Activated CD8-positive, alpha-beta memory T cell treated with anti-CD3 and anti-CD28 coated beads for 48 hours (primary cell): Measurements from ENCODE around the gene SMARCC1.
"Not testable (repeated sequence)": the region's sequence is repeated elsewhere in the genome, so short reads cannot be mapped to it uniquely, and the experiment has no call there.

Experiments
- DNase-seq, 3 experiments: peaks; one replicate each; pipeline ENCODE4 v3.0.0-alpha.2; 2020; ENCODE audit warnings: low read depth in 2 of 3, low spot score in 2 of 3

The SMARCC1 gene

GRCh38 chr3:47772047-47772446, 9.6 kb downstream of the SMARCC1 start:
- DNase-seq: no peak

DNA sequence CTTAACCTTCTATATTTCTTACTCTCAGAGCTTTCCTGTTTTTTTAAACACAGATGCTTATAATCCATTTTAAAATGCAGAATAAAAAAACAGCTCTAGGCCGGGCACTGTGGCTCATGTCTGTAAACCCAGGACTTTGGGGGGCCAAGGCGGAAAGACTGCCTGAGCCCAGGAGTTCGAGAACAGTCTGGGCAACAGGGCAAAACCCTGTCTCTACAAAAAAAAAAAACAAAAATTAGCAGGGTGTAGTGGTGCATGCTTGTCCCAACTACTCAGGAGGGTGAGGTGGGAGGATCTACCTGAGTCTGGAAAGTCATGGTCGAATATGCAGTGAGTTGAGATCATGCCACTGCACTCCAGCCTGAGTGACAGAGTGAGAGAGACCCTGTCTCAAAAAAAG, 15.5 kb downstream of the SMARCC1 start:
- no peak for DNase-seq

- no peak for DNase-seq
These were observed 19.5 kb downstream of the SMARCC1 start for GRCh38 chr3:47762233-47762632.

DNA sequence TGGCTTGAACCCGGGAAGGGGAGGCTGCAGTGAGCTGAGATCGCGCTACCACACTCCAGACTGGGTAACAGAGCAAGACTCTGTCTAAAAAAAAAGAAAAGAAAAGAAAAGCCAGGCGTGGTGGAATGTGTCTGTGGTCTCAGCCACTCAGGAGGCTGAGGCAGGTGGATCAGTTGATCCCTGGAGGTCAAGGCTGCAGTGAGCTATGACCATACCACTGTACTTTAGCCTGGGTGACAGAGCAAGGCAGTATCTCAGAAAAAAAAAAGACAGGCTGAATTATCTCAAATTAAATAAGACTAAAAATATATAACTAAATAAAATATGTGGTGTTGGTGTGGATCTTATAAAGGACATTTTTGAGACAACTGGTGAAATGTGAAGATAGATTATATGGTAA, 20.6 kb downstream of the SMARCC1 start:
- no peak for DNase-seq

DNA sequence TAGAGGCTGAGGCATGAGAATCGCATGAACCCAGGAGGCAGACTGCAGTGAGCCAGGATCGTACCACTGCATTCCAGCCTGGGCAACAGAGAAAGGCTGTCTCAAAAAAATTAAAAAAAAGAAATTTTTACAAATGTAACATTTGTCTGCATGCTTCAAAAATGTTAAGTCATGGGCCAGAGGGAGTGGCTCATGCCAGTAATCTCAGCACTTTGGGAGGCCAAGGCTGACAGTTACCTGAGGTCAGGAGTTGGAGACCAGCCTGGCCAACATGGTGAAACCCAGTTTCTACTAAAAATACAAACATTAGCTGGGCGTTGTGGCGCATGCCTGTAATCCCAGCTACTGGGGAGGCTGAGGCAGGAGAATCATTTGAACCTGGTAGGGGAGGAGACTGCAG, 21.5 kb downstream of the SMARCC1 start:
- not testable (repeated sequence) for DNase-seq

DNA sequence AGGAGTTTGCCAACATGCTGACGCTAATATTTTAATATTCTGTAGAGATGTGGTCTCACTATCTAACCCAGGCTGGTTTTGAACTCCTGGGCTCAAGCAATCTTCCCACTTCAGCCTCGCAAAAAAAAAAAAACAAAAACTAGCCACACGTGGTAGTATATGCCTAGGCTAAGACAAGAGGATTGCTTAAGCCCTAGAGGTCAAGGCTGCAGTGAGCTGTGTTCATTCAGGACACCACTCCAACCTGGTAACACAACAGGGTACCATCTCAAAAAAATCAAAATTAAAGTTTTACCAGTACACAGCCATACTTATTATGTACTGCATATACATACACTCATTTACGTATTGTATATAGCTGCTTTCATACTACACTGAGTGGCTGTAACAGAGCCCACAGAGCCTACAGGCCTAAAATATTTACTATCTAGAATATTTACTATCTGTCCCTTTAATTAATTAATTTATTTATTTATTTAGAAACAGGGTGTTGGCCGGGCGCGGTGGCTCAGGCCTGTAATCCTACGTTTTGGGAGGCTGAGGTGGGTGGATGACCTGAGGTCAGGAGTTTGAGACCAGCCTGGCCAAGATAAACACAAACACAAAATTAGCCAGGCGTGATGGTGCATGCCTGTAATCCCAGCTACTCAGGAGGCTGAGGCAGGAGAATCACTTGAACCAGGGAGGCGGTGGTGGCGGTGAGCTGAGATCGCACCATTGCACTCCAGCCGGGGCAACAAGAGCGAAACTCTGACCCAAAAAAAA, 23.2 kb downstream of the SMARCC1 start:
- DNase-seq: no peak

GRCh38 chr3:47752716-47753115, 29.0 kb downstream of the SMARCC1 start:
- DNase-seq: no peak

DNA sequence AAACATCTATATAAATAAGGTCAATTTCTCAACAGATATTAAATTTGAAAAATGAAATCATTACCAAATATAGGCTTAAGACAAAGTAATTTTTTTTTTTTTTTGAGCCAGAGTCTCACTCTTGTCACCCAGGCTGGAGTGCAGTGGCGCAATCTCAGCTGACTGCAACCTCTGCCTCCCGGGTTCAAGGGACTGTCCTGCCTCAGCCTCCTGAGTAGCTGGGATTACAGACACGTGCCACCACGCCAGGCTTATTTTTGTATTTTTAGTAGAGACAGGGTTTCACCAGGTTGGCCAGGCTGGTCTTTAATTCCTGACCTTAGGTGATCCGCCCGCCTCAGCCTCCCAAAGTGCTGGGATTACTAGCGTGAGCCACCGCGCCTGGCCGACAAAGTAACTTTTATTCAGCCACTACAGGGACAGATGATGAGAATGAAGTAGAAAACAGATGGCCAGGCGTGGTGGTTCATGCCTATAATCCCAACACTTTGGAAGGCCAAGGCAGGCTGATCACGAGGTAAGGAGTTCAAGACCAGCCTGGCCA, 30.8 kb downstream of the SMARCC1 start:
- not testable (repeated sequence) for DNase-seq

DNA sequence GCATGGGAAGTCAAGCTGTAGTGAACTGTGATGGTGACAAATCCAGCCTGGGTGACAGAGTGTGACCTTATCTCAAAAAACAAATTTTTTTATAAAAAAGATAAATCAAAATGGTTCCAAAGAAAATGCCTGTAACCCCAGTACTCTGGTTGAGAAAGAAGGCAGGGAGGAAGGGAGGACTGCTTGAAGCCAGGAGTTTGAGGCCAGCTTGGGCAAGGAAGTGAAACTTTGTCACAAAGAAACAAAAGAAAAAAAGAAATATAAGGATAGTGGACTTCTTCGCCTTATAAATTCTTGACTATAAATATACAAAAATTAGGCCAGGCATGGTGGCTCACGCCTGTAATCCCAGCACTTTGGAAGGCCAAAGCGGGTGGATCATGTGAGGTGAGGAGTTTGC, 34.1 kb downstream of the SMARCC1 start:
- DNase-seq: no peak

GRCh38 chr3:47746264-47746663, 35.4 kb downstream of the SMARCC1 start:
- DNase-seq: no peak

DNA sequence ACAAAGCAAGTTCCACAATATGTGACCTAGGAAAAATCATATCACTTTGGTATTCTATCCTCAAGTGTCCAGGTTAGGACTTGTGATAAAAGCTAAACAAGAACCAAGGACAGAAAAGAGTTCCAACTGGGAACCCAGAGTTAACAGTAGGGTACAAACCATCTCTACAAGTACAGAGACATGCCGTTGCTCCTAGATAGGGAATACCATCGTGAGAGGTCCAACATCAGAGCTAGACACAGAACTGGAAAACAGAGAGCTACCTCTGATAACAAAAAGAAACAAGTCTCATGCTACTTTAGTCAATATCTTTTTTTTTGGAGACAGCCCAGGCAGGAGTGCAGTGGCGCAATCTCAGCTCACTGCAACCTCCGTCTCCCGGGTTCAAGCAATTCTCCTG, 37.8 kb downstream of the SMARCC1 start:
- no peak for DNase-seq

DNA sequence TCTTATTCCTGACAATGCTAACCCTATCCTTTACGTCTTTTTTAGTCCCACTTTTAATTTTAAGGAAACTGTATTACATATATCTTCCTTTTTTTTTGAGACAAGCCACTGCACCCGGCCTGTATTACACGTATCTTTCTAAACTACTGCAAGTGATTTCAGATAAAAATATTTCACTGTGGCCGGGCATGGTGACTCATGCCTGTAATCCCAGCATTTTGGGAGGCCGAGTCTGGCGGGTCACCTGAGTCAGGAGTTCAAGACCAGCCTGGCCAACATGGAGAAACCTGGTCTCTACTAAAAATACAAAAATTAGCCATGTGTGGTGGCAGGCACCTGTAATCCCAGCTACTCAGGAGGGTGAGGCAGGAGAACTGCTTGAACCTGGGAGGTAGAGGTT, 38.3 kb downstream of the SMARCC1 start:
- not testable (repeated sequence) for DNase-seq

DNA sequence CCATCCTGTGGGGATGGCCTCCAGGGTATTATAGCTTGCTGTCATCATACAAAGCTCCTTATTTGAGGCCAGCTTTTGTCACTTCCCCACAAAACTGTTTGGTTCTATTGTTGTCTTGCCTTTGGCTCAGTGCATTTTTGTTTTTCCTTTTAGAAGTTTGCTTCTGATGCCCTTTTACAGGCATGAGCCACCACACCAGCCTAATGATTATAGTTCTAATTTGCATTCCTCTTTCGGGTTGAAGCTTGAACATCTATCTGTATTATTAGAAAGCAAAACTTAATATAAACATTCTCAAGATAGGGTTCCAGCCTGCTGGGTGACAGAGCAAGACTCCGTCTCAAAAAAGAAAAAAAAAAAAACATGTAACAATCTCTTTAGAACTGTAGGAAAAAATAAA, 39.8 kb downstream of the SMARCC1 start:
- DNase-seq: no peak

GRCh38 chr3:47732143-47732542, 49.5 kb downstream of the SMARCC1 start:
- DNase-seq: no peak

GRCh38 chr3:47731061-47731460, 50.6 kb downstream of the SMARCC1 start:
- DNase-seq: no peak

- no peak for DNase-seq
These were observed 58.8 kb downstream of the SMARCC1 start for GRCh38 chr3:47722859-47723258.

DNA sequence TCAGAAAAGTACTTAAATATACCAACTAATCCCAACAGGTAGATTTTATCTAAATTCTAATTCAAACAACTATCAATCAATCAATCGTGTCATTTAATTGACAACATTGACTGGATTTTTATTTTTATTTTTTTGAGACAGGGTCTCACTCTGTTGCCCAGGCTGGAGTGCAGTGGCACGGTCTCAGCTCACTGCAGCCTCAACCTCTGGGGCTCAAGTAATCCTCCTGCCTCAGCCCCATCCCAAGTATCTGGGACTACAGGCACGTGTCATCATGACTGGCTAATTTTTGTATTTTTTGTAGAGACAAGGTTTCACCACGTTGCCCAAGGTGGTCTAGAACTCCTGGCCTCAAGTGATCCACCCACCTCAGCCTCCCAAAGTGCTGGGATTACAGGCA, 64.2 kb downstream of the SMARCC1 start:
- DNase-seq: not testable (repeated sequence)

DNA sequence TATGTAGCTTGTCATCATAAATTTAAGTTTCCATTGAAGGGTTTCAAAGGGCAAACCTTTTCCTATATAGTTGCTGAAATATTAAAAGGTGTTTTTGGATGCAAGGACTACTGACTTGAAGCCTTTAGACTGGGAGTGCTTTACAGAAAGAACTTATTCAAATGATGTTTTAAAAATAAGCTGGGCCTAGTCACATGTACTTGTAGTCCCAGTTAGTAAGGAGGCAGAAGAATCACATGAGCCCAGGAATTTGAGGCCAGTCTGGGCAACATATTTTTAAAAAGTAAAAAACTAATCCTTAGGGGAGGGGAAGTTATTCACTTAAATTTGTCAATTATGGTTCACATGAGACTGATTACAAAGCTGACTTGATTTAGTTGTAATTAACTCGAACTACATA, 65.0 kb downstream of the SMARCC1 start:
- no peak for DNase-seq

DNA sequence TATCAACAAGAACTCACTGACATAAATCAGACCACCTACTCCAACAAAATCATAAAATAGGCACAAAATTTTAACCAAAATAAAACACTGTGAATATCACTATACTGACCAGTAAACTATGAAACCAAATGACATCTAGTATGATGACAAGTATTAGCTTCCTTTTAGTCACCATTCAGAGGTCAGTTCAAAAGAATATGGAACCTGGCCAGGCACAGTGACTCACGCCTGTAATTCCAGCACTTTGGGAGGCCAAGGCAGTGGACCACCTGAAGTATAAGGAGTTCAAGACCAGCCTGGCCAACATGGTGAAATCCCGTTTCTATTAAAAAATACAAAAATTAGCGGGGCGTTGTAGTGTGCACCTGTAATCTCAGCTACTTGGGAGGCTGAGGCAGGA, 65.8 kb downstream of the SMARCC1 start:
- DNase-seq: no peak

- no peak for DNase-seq
These were observed 67.1 kb downstream of the SMARCC1 start for GRCh38 chr3:47714606-47715005.

GRCh38 chr3:47713655-47714054, 68.0 kb downstream of the SMARCC1 start:
- DNase-seq: no peak

DNA sequence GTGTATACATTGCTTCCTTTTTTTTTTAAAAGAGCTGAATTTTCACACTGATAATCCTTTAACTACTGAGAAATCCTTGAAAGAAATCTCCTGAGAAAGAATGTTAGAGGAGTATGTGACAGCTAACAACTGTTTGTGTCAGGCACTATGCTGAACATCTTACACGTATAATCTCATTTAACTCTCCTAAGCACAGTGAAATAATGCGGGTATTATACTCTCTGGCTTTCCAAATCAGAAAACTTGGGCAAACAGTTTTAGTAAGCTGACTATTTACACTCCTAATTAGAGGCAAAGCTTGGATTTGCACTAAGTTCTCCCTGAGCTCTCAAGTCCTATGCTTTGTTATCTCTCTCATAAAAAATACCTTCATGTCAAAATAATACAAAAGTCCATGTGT, 69.3 kb downstream of the SMARCC1 start:
- no peak for DNase-seq

DNA sequence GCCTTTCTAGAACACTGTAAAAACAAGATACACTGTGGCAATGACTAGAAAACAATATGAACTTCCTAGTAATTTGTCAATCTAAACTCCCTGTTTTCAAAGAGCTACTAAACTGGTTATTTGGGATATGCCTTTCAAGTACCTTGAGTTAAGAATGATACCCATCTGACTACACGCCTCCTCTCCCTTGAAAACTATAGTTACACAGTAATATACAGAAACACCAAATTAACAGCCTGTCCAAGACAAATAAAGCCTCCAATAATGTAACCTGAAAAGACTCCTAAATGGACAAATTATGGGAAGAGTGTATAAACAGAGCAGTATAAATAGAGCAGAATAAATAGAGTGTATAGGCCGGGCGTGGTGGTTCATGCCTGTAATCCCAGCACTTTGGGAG, 70.1 kb downstream of the SMARCC1 start:
- DNase-seq: no peak
